Measurements from ENCODE around the gene PRKCE.

PRKCE gene

GRCh38 chr2:45643095-45643494 is 8.4 kb upstream of the PRKCE start:
- DNase-seq (ENCODE audit: low read depth) = no peak
- TF ChIP-seq CTCF (IDR thresholded peaks at IDR 0.05; ENCODE audit: insufficient read depth, low read depth, low read length, missing control alignments) = peak; percentile 6
- H3K4me3 ChIP-seq (ENCODE audit: low read length) = peak overlapping the region; percentile 56

GRCh38 chr2:45643543-45644542 is 7.6 kb upstream of the PRKCE start:
- peak; percentile 45 for TF ChIP-seq CTCF (IDR thresholded peaks at IDR 0.05; ENCODE audit: insufficient read depth, low read depth, low read length, missing control alignments)
- H3K4me3 ChIP-seq (ENCODE audit: low read length) = peak overlapping the region; percentile 56
- peak; percentile 52 for DNase-seq (ENCODE audit: low read depth)

- no peak overlapping the region for H3K4me3 ChIP-seq (ENCODE audit: low read length)
- DNase-seq (ENCODE audit: low read depth) = no peak
- no peak for TF ChIP-seq CTCF (IDR thresholded peaks at IDR 0.05; ENCODE audit: insufficient read depth, low read depth, low read length, missing control alignments)
These were observed 5.2 kb upstream of the PRKCE start for GRCh38 chr2:45646289-45646688.

- no peak for TF ChIP-seq CTCF (IDR thresholded peaks at IDR 0.05; ENCODE audit: insufficient read depth, low read depth, low read length, missing control alignments)
- no peak for DNase-seq (ENCODE audit: low read depth)
- H3K4me3 ChIP-seq (ENCODE audit: low read length) = no peak overlapping the region
These were observed 4.1 kb upstream of the PRKCE start for GRCh38 chr2:45647356-45647755.

- TF ChIP-seq CTCF (IDR thresholded peaks at IDR 0.05; ENCODE audit: insufficient read depth, low read depth, low read length, missing control alignments) = no peak
- DNase-seq (ENCODE audit: low read depth) = no peak
- no peak overlapping the region for H3K4me3 ChIP-seq (ENCODE audit: low read length)
These were observed 3.4 kb upstream of the PRKCE start for GRCh38 chr2:45647986-45648520.

- no peak for DNase-seq (ENCODE audit: low read depth)
- no peak for TF ChIP-seq CTCF (IDR thresholded peaks at IDR 0.05; ENCODE audit: insufficient read depth, low read depth, low read length, missing control alignments)
- no peak overlapping the region for H3K4me3 ChIP-seq (ENCODE audit: low read length)
These were observed 2.8 kb upstream of the PRKCE start for GRCh38 chr2:45648636-45649035.
